ENCODE measurements around the gene RRP9.
"Not testable (repeated sequence)": the region's sequence is repeated elsewhere in the genome, so short reads cannot be mapped to it uniquely, and the experiment has no call there.

The RRP9 gene

DNA sequence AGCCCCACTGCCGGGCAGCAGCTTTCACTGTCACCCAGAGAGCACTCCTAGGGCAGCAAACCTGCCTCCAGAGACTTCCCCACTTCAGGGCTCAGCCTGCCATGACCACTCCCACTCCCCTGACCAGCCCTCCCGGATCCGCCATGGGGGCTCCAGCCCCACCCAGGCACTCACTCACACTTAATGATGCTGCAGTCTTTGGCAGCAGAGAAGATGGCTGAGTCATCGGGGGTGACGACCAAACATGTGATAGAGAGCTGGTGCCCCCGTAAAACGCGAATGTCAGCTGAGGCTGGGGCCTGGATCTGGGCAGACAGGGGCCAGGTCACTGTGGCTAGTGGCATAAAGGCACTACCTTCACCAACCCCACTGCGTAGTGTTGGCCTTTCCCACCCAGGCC is 4.7 kb downstream of the RRP9 start:
- no peak for DNase-seq

- no peak for DNase-seq
Measured at GRCh38 chr3:51935886-51936755, 5.6 kb downstream of the RRP9 start.

GRCh38 chr3:51934991-51935885 is 6.5 kb downstream of the RRP9 start:
- no peak for DNase-seq

DNA sequence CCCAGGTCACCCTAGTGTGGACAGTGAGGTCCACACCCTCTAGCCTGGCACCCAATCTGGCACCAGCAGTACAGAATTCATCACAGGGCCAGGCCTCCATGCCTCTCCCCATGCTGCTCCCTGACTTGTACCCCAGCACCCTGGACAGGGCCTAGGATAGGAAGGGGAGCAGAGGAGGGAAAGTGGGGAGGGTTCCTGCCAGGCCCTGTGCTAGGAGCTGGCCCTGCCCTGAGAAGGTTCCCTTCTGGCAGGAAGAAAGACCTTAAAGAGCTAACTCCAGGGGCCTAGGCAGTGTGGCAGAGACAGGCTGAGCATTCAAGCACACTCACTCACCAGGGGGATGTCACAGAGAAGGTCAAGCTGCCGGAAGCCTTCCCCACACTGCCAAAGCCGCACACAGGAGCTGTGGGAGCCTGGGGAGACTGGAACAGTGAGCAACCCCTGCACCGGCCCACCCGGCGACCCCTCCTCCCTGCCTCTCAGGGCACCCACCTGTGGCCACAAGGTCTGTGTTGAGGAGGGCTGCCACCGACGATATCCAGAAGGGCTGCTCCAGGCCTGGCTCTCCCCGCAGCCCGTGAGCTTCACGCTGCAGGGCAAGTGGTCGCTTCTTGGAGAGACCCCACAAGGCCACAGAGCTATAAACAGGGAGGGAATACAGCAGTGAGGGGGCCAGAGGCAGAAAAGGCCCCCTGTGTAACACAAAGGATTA is 7.4 kb downstream of the RRP9 start:
- DNase-seq: no peak

GRCh38 chr3:51933471-51934138 is 8.1 kb downstream of the RRP9 start:
- DNase-seq: no peak

GRCh38 chr3:51932471-51933370 is 9.0 kb downstream of the RRP9 start:
- no peak for DNase-seq

GRCh38 chr3:51931756-51932155 is 9.9 kb downstream of the RRP9 start:
- DNase-seq: no peak

- no peak for DNase-seq
Measured at GRCh38 chr3:51930439-51930838, 11.3 kb downstream of the RRP9 start.

GRCh38 chr3:51929420-51930003 is 12.2 kb downstream of the RRP9 start:
- DNase-seq: no peak

DNA sequence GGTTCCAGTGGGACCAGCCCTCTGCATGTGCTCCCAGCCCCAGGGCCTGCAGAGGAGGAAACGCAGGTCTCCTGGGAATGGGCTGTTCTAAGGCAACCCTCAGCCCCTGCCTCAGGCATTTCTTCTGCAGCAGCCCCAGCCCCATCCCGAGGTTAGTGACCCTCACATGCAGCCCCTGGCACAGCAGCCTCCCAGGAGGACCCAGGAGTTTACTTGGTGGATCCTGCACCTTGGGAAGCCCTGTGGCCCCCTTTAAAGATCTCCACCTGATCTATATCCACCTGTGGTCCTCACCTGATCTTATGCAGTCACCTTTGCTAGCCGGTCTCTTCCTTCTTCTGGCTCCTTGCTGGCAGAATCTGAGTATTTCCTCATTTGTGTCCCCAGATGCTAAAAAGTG is 12.7 kb downstream of the RRP9 start:
- not testable (repeated sequence) for DNase-seq

DNA sequence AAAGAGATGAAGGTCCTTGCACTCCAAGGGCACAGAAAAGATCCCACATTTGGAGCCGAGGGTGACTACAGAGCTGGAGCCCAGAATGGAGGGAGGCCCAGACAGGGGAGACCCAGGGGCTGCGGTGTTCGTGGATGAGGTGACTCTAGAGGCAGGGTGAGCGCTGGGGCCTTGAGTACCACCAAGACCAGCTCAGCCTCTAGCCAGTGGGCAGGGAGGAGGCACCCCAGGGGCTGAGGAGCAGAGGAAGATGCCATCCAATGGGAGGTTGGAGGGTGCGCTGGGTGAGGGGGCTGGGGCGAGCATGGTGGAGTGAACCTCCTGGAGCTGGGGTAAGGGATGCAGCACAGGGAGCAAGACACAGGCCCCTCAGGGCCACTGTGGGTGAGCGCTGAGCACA is 13.3 kb downstream of the RRP9 start:
- DNase-seq: no peak

DNA sequence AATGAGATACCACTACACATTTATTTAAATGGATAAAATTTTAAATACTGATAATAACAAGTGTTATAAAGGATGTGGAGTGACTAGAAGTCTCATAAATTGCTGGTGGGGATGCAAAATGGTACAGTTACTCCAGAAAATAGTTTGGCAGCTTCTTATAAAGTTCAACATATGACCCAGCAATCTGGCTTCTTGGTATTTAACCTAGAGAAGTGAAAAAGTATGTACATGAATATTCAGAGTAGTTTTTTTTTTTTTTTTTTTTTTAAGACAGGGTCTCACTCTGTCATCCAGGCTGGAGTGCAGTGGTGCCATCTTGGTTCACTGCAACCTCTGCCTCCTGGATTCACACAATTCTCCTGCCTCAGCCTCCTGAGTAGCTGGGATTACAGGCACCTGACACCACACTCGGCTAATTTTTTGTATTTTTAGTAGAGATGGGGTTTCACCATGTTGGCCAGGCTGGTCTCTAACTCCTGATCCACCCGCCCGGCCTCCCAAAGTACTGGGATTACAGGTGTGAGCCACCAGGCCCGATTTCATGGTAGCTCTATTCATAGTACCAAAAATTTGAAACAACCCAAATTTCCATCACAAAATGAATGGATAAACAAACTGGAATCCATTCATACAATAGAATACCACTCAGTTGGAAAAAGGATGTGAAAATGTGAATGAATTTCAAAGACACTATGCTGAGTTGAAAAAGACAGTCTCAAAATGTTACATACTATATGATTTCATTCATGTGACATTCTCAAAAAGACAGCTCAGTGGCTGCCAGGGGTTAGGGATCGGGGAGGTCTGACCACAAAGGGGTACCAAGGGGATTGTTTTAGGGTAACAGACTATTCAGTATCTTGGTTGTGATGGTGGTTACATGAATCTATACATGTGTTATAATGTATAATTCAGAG is 14.4 kb downstream of the RRP9 start:
- DNase-seq: no peak

GRCh38 chr3:51921081-51921578 is 20.6 kb downstream of the RRP9 start:
- DNase-seq: no peak

DNA sequence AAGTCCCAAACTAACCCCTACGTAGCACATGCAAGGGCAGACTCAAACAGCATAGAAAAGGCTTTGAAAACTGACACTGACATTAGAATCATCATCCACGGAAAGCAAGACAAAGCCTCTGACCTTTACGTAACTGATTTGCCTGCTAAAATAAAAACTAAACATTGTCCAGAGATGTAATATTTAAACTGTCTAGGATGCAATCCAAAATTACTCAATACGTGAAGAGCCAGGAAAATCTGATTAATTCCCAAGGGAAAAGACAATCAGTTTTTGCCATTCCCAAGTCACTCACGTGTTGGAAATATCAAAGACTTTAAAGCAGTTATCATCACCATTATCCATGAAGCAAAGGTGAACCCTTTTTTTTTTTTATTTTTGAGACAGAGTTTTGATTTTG is 25.3 kb downstream of the RRP9 start:
- DNase-seq: no peak

DNA sequence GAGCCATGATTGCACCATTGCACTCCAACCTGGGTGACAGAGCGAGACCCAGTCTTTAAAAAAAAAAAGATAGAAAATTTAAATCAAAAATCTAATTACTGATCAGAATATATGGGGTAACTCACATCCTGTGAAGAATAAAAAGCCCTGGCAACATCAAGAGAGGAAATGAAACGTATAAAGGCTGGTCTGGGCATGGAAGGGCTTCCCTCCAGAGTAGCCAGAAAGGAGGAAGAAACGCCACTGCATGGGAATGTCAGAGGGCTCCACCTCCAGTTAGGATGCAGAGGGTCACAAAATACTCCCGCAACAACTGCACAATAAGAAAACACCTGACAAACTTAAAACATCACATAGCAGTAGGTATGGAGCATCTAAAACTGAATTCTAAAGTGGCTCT is 33.7 kb downstream of the RRP9 start:
- no peak for DNase-seq

GRCh38 chr3:51904034-51904823 is 37.5 kb downstream of the RRP9 start:
- DNase-seq: no peak

DNA sequence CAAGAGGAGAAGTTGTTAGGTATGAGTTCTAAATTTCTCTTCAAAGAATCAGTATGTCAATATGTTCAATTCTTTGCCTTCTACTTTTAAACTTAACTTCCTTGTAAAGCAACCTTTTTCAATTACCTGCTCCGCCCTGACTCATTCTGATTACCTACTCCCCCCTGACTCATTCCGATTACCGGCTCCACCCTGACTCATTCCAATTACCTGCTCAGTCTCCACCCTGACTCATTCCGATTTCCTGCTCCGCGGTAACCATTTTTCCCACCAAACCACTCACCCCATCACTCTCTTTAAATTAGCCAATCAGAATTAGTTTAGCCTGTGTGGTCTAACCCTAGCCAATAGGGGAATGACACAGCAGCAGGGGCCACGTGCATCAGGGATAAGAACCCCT is 39.3 kb downstream of the RRP9 start:
- DNase-seq: not testable (repeated sequence)

GRCh38 chr3:51900043-51900442 is 41.7 kb downstream of the RRP9 start:
- DNase-seq: not testable (repeated sequence)

DNA sequence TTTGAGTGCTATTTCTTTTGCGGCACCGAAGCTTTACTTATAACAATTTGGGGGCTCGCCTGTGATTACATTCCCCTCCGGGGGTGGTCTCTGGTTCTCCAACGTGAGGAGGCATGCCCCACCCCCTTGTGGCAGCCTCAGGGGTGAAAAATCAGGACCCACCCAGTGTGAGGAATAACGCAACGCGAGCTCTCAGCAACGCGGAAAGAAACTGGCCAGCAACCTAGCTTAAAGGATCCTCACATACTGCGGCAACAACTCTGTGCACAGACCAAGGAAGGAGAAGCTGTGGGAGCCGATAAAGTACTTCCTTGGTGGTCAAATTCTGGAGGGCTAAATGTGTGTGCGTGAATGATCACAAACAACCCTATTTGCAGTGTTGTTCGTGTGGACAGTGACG is 44.3 kb downstream of the RRP9 start:
- no peak for DNase-seq

Measured in NCI-H446 treated with DMSO at 0.1 percent for 48 hours (cell line).